Ammon's horn (tissue), 1 donor: ENCODE results near the gene PSMD5.

ENCODE experiments used
- DNase-seq: peaks from one replicate; pipeline ENCODE4 v3.0.0-alpha.2; 2016; ENCODE audit warnings: low spot score

The PSMD5 gene

DNA sequence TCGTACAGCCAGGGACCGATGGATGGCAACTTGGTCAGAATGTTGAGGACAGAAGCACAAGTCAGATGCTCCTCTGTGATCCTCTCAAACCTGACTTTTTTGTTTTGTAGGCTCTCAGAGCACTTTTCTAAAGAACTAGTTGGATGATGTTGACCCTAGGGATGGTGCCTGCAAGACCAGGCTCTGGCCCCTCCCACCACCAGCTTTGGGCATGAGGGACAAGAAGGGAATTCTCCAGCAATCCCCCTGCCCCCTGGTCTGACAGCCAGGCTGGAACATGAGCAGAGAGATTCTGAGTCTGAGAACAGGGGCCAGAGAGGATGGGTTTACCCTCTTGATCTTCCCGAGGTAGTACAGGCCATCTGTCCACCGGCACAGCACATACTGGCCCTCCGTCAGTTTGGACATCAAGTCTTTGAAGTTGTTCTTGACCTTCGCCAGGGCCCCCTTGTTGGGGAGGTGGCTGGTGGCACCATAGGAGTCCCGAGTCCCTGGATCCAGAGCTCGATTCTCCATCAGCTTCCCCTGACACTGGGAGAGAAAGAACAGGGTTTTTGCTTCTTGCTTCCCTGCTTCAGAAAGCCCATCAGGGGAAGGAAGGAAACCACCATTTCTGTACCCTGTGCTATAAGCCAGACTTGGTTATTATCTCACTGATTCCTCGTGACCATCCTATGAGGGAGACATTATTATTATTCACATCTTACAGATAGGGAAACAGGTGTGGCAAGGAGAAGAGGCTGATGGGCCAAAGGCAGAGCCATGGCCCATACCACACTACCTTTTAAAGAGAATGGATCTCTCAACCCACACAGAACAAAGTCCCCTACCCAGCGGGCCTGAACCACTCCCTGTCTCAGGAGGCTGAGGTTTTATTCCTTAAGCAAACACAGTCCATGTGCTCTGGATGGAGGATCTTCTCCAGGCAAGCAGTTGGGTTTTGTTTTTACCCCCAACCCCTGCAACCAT is 31.8 kb upstream of the PSMD5 start:
- DNase-seq = no peak

DNA sequence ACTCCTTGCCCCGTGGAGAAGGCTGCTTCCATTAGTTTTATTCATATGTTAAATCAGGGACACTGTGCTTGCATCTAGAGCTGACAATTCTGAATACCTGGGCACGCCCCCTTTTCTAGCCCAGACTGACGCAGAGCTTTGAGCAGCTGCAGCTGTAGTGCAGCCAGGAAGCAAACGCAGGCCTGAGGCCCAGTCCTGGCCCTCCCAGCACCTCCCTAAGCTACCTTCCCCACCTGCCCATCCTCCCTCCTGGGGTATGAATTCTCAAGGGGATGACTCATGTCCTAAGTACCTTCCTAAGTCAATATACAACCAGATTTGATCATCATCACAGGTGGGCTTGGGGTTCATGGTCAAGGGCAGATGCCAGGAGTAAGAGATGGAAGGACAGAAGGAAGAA is 30.8 kb upstream of the PSMD5 start:
- no peak for DNase-seq

DNA sequence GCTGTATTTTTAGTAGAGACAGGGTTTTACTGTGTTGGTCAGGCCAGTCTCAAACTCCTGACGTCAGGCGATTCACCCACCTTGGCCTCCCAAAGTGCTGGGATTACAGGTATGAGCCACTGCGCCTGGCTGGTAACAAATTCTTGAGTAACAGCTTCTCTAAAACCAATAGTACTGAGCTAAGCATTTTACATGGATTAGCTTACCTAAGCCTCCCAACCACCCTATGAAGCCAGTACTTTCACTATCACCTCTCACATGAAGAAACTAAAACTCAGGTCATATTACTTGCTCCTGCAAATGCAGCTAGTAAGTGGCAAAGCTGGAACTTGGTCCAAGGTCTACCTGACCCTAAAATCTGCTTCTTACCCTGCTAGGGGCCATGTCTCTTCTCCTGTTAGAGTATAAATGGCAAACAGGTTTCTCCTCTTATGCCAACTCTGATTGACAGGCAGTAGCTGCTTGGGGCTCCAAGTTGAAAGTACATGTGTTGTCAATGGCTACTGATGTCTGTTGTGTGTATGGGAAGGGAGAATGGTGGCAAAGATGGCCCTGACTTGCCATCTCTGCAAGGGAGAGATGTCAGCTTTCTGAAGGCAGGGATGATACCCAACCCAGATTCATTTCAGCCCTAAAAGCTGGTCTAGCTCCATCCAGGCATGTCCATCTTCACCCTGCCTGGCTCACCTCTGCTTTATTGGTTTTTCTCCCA is 30.2 kb upstream of the PSMD5 start:
- no peak for DNase-seq

DNA sequence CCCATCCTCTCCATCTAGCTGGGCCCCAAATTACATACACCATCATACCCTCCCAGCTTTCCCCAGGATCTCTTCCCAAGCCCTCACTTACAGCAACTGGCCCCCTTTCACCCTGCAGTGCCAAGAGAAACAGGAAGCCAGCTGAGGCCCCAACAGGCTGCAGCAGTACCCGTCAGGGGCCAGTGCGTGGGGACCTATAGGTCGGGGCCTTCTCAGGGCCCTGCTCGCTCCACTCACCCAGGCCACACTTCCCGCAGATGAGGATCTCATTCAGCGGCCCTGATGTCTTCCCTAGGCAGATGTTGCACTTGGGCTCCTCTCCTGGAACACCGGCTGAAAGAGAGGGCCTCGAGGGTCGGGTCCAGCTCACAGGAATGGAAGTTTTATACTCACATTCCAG is 27.5 kb upstream of the PSMD5 start:
- DNase-seq = no peak

DNA sequence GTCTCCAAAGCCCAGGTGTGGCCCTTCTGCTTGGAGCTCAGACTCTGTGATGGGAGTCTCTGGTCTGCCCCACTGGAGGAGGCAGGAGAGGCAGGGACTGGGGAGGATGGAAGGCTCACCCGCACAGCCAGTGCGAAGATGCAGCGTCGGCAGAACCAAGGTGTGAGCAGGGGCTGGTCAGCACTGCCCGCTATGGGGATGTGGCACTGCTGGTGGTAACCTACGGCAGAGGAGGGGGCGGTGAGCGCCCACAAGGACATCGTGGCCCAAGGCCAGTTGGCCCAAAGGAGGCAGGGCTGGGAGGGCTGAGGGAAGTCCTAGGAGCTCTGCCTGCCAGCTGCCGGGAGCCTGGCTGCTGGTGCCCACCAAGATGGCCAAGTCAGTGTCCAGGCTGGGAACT is 27.0 kb upstream of the PSMD5 start:
- no peak for DNase-seq

DNA sequence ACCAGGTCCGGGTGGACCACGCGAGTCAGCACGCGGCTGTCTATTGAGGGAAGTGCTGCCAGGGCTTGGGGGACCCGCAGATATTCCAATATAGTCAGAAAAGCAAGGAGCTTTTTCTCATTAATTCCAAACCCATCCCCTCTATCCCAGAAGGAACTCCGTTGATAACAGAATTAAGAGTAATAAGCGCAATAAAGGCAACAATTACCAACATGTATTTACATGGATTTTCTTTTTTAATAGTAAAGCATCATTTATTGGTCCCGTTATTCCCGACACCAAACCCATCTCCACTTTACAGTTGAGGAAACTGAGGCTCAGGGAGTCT is 26.6 kb upstream of the PSMD5 start:
- DNase-seq = no peak

DNA sequence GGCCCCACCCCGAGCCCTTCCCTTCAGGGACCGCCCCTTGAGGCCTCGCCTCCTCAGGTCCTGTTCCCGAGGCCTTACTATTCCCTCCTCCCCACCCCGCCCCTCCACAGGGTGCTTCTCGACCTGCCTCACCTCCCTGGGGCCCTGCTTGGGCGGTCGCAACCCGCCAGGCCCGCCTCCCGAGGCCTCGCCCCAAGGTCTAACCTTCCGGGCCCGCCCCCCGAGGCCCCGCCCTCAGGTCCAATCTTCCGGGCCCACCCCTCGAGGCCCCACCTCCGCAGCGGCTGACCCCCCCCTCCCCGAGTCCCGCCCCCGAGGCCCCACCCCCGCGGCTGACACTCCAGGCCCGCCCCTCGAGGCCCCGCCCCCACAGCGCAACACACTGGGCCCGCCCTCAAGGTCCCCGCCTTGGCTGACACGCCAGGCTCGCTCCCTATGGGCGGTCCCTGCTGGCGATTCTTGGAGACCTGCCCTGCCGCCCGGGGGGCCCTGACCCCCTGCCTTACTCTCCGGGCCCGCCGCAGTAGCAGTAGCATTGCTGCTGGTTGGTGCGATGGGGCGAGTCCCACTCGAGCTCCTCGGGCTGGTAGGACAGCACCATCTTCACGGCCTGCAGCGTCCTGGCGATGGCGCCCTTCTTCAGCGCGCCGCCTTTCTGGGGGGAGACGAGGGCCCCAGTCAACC is 26.1 kb upstream of the PSMD5 start:
- DNase-seq = peak; percentile 92

DNA sequence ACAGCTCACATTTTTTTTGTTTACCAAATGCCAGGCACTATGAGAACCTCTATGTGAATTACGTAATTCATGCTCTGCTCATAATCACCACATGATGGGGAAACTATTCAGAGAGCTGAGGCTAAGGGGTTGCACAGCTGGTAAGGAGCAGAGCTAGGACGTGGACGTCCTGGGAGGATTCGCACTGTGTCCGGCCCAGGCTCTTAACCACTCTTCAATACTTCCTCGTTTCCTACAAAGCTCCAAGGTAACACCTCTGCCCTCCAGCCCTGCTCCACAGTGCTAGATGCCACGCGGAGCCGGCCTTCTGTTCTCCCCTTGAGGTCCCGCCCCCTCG is 25.6 kb upstream of the PSMD5 start:
- no peak for DNase-seq

DNA sequence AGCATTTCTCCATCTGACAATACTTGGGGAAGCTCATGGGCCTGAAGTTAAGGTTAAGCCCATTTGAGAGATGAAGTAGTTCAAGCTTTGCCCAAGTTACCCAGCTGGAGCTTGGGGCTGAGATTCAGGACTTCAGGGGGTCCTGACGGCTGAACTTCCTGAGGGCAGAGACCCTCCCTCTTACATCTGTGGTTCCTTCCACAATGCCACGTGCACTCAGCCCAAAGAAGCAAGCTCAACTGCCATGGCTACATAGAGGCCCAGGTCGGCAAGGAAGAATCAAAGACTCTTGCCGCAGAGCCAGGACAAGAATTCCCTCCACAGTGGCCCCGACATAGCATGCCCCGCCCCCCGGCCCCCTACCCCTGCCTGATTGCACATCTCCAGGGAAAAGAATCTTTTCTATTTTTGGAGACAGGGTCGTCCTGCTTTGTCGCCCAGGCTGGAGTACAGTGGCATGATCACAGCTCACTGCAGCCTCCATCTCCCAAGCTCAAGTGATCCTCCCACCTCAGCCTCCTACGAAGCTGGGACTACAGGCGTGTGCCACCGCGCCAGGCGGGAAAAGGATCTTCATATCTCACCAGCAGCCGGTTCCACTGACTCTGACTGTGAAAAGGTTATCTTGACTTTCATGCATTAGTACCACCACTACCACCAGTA is 25.1 kb upstream of the PSMD5 start:
- DNase-seq = no peak

DNA sequence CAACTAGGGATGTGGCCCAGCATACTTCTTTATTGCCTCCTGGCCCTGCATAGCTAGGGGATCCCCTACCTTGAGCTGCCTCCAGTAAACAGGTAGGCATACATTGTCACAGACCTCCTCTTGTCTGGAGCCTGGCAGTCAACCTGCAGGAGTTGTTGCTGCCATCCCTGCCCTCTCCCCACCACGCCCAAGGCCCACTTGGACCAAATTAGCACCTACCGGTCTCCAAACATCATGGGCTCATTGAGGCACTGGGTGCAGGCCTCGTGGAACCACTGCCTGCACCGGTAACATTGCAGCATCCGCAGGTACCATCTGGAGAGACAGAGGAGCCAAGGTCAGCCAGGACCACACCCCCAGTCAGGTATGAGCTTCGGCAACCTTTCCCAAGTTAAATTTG is 23.9 kb upstream of the PSMD5 start:
- no peak for DNase-seq

DNA sequence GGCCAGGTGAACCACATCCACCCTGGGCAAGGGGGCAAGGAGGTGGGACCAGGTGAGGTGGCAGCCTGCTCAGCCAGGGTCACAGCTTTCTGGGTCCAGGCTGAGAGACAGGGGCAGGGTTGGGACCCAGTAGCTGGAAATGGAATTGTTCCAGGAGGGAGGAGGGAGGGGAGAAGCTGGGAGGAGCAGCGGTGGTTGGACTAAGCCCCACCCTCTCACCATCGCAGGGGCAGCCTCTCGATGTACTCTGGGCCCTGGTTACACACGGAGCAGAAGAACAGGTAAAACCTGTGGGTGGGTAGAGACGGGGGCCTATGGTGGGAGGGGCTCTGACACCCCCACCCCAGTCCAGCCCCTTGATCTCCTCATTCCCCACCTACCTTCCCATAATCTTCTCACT is 23.1 kb upstream of the PSMD5 start:
- no peak for DNase-seq

DNA sequence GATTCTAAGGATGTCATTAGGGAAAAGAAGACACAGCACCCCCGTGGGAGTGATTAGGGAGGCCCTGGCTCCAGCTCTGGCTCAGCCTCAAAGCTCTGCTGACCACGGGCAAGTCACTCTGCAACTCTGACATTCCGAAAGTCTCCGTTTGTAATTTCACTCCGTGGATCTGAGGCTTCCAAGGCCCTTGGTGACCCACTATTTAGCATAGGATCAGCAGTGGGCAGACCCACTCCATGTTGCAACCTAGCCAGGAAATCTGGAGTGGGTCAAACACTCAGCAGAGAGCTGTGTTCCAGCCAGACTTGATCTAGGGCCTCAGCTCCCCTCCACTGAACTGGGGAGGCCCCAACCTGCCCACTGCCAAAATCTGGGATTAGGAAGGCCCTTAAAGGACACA is 22.5 kb upstream of the PSMD5 start:
- DNase-seq = no peak

DNA sequence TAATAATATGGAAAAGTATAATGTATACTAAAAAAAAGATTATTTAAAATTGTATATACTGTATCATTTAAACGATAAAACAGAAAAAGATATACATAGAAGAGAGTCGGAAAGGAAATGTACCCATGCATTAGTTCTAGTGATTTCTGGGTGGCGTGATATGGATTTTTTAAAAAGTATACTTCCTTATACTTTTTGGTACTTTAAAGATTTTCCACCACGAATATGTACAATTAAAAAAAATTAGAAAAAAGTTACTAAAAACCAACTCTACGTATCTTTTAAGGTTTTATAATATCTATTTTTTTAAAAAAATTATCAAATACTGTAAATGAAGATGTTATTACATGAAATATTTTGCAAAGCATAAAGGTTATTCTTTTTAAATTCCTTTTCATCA is 22.0 kb upstream of the PSMD5 start:
- DNase-seq = no peak

DNA sequence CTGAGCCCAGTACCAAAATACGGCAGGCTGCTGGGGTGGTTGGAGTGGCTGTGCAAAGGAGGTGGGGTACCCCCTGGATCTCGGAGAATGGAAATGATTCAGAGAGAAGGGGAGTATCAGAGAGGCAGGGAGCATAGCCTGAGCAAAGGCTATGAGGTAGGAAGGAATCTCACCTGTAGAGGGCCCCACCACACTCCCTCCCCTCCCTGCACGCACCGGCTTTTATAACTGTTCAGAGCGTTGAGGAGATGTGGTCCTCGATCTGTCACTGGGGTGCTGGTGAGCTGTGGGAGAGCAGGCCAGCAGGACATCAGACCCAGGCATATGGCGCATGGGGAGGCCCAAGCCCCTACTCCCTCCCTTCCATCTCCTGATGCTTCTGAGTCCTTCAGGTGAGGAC is 21.1 kb upstream of the PSMD5 start:
- DNase-seq = no peak

DNA sequence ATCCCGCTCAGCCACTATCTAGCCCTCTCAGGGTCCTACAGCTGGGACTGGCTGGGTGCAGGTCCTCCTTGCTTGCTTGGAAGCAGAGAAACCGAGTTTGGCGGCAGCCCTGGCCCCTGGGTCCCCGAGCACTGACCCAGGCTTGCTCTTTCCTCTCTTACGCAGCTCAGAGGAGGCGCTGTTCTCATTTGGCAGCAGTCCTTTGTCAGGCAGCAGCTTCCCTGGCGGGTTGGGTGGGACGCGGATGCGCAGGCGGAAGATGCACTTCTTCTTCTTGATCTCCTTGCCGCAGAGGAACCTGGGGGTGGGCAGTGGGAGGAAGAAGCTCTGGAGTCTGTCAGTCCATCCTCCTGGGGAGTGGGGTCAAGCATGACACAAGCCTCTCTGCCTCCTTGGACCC is 19.7 kb upstream of the PSMD5 start:
- DNase-seq = no peak

DNA sequence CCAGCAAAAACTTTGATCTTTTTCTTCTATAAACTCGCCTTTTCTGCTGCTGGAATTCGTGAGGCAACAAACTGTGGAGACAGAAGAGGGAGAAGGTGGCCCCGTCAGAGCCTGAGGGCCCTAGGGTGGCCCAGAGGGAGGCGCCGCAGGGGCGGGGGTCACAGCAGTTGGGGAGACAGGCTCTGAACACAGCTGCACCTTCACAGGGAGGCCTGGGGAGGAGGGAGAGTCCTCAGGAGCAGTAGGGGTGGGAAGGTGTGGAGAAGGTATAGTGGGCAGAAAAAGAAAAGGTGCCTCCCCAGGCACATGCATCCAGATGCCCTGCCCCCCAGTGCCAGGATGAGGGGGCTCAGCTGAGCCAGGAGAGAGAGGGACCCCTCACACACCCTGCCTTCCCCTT is 19.2 kb upstream of the PSMD5 start:
- no peak for DNase-seq

DNA sequence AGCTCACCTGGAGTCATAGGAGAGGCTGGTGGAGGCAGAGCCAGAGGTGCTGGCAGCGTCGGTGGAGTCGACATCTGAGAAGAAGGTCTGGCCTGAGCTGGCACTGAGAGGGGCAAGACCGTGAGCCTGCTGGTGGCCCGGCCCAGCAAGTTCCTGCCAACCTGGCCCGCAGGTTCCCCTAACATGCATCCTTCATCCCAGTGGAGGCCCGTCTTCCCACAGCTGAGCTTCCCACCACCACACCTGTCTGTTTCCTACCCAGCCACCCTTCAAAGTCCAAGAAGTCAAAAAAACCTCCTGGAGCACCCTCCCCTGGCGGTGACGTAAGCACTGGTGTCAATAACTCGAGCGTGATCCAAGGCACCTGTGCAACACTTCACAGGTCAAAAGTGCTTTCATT is 17.4 kb upstream of the PSMD5 start:
- no peak for DNase-seq

DNA sequence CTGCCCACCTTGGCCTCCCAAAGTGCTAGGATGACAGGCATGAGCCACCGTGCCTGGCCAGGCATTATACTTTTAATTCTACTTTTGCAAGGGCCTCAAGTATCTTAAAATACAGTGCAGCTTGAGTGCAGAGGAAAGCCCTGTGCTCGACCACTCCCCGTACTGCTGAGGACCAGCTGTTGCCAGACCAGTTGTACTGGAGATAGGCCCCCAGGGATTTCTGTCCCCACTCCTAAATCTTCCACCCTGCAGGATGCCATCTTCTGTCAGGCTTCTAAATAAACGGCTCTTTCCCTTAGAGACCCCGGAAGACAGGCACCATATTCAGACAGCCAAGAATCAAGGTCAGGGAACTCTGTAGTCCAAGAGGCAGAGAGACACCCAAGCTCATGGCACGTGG is 16.6 kb upstream of the PSMD5 start:
- no peak for DNase-seq

DNA sequence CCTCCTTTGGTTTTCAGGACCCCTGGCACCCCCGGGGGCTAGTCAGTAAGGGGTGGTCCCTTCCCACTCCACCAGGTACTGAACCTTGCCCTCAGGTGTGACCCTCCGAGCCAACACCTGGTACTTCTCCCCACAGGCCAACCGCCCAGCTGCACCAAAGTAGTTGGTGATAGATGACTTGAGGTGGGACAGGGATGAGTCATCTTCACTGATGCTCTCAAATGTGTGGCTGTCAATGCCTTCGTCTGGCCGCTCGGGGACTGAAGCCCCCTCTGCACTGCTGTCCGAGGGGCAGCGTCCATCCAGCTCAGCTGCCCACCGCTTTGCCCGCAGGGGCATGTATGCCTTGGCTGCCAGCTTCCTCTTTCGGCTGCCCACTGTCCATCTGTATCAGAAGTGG is 15.2 kb upstream of the PSMD5 start:
- no peak for DNase-seq

DNA sequence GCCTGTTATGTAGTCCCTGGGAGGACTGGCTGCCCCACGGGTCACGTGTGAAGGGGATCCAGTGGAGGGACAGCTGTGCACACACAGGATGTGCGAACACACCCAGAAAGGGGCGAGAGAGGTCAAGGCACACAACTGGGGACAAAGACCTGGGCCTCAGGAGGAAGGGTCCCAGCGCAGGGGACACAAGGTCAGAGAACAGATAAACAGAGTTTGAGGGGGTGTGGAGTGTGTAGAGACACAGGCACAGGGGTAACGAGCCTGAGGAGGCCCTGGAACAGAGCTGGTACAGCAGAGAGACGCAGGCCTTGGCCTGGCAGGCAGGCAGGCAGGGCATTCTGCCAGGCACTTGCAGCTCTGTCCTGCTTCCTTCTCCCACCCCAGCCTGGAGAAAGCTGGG is 14.8 kb upstream of the PSMD5 start:
- no peak for DNase-seq

DNA sequence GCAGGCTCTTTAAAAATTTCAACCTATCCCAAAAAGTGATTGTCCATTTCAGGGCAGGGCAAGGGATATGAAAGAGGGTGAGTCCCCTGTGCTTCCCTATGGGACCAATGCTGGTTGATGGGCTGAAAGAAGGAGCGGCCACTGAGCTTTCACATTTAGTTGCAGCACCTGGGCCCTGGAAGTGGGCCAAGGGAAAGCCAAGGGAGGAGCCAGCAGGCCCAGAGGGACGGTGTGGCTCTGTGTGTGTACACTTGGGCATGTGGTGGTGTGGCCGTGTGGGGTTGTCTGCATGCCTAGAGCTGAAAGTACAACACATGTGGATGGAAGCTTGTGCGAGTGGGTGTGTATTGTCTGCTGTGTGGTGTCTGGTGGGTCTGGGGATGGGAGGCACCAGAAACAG is 14.0 kb upstream of the PSMD5 start:
- no peak for DNase-seq

DNA sequence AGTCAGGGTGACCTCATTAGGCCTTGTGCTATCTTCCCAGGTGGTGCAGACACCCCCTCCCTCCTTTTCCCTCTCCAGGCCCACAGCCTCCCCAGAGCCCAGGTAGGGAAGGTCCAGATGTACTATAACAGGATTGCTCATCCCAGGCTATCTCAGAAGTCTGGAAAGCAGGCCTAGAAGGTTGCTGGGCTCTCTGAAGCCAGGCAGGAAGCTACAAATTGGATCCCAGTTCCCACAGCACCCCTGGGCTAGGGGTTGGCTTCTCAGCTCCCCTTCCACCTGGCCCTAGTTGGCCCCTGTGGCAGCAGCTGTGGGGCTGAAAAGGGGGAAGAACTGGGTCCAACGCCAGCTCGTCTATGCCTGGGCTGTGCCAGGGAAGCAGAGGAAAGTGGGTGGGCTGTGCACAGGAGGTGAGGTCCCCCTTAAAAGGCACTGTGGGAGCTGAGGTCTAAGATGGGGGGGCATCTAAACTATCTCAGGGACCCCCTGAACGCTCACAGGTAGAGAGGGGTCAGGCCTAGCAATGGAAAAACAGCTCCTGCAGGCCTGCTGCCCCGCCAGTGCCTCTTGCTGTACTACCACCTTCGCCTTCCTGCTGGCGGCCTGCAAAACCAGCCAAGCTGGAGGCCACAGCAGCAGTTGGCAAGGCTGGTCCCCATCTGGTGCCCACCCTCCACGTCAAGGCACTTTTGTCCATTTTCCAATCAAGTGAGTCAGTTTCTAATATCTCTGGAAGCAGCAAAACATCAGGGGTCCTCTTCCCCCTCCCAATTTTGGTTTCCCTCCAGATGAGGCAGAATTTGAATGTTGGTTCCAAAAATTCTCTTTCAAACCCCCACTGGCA is 13.3 kb upstream of the PSMD5 start:
- no peak for DNase-seq
